ENCODE results near the gene CDH4. TPM values are rescaled to one million over a fixed set of nuclear protein-coding genes. Genes with fewer than 3 reads are reported as not detected.

Gene CDH4
- total and polyA plus RNA-seq, 2 of the 4 experiments (the other 2 are of a cell fraction): 1.6 to 3.5 TPM

- Histone ChIP-seq H3K9me1 (ENCODE audit: insufficient read depth, low read length) (peaks cover 6% of the 10 kb centered on the region), H3K9me3 (ENCODE audit: control insufficient read depth, insufficient read depth, low read length) (no peaks in the 10 kb centered on the region; the same call in 1 of the 2 replicates), H3K4ac (ENCODE audit: low read depth, low read length) (no peak overlapping the region), H2BK20ac (ENCODE audit: low read depth, low read length) (no peak overlapping the region; the same call in 1 of the 2 replicates), H2BK5ac (ENCODE audit: low read depth, low read length, poor library complexity, severe bottlenecking) (no peak overlapping the region), H4K8ac (ENCODE audit: low read depth in 2 of 2, low read length in 2 of 2) (no peak overlapping the region), H2AK5ac (ENCODE audit: low read depth, low read length) (no peak overlapping the region), H3K4me3 (ENCODE audit: insufficient read depth, low read depth, low read length) (no peak overlapping the region), H2AK9ac (replicated peaks; ENCODE audit: low read depth, low read length, poor library complexity) (no peak overlapping the region), H2BK120ac (ENCODE audit: low read depth, low read length) (no peak overlapping the region), H3K56ac (ENCODE audit: extremely low read depth, insufficient read depth, low read length) (no peak overlapping the region), H3K79me1 (ENCODE audit: low read depth in 1 of 2, low read length in 2 of 2) (peaks cover 0 to 4% of the 10 kb centered on the region in 2 experiments; a peak in 2 of 4 replicates), H3K4me1 (ENCODE audit: control insufficient read depth, insufficient read depth, low read length) (peaks cover 10% of the 10 kb centered on the region), H4K5ac (ENCODE audit: low read depth, low read length) (no peak overlapping the region), H3K23ac (ENCODE audit: low read depth, low read length) (no peak overlapping the region), H3K27me3 (ENCODE audit: control insufficient read depth, insufficient read depth, low read length) (no peaks in the 10 kb centered on the region), H4K20me1 (ENCODE audit: insufficient read depth, low read length) (peaks cover 2% of the 10 kb centered on the region; the same call in 1 of the 2 replicates), H3K36me3 (ENCODE audit: control insufficient read depth, insufficient read depth, low read length) (no peaks in the 10 kb centered on the region), H3K18ac (ENCODE audit: low read depth, low read length) (no peak overlapping the region), H3K14ac (replicated peaks; ENCODE audit: low read depth, low read length) (0 out of 2 replicates have a peak overlapping the region, but pooled peaks have one; percentile 9), H4K91ac (ENCODE audit: insufficient read depth, low read depth, low read length) (no peak overlapping the region), H3K9ac (ENCODE audit: low read depth, low read length) (no peak overlapping the region), H3K4me2 (ENCODE audit: low read depth, low read length) (no peak overlapping the region), H2BK15ac (ENCODE audit: low read depth, low read length) (no peak overlapping the region), H2AFZ (replicated peaks; ENCODE audit: low read length, poor library complexity) (no peak overlapping the region), H3K27ac (ENCODE audit: insufficient read depth, low read length) (no peak overlapping the region)
- no peak for TF ChIP-seq ELK1 (IDR thresholded peaks at IDR 0.05; ENCODE audit: borderline replicate concordance, low read depth, low read length)
- no peak for TF ChIP-seq MXI1 (IDR thresholded peaks at IDR 0.05; ENCODE audit: borderline replicate concordance, low read depth, low read length)
- 100% methylated on average over 3 of the region's 10 CpGs; no CpG with 5 or more reads in 1 of the 2 experiments for WGBS, 2 experiments (ENCODE audit: extremely low coverage in 2 of 2, insufficient read length in 1 of 2)
- ATAC-seq (ENCODE audit: low read depth) (no peak), DNase-seq (no peak)
- CTCF ChIA-PET: no interaction called here
- intact Hi-C loops (cut with micrococcal nuclease): no loop called here
- dilution Hi-C loops (cut with HindIII; ENCODE audit: low sequenced_read_pairs, unreplicated experiment): no loop called here
- in situ Hi-C loops (cut with MboI; ENCODE audit: low sequenced_read_pairs): no loop called here
- POLR2A ChIA-PET (ENCODE audit: unreplicated experiment): no interaction called here
- no TSS peak for BruUV-seq (replicated peaks)
Observed at GRCh38 chr20:61554617-61555016, 302.6 kb downstream of the CDH4 start.

All from IMR-90 (cell line).